Neural crest cell (in vitro differentiated cells): Measurements from ENCODE around the gene C1orf115. TPM values are rescaled to one million over a fixed set of nuclear protein-coding genes. Genes with fewer than 3 reads are reported as not detected.

ENCODE experiments used
- DNase-seq: peaks from one replicate; pipeline ENCODE4 v3.0.0; 2021; ENCODE audit warnings: low read depth, mixed read lengths, low spot score
- H3K27ac Mint-ChIP-seq: one replicate; pipeline ENCODE4 v1.8.0; 2021; ENCODE audit warnings: mild to moderate bottlenecking, mixed read lengths; ENCODE audit not compliant: unreplicated experiment
- H3K27me3 Mint-ChIP-seq: 2 replicates; pipeline ENCODE4 v1.8.0; 2021; ENCODE audit warnings: low read depth, mild to moderate bottlenecking, mixed read lengths
- H3K36me3 Mint-ChIP-seq: 2 replicates; pipeline ENCODE4 v1.8.0; 2021; ENCODE audit warnings: low read depth, mild to moderate bottlenecking, mixed read lengths
- H3K4me1 Mint-ChIP-seq: 2 replicates; pipeline ENCODE4 v1.8.0; 2021; ENCODE audit warnings: mixed read lengths
- H3K4me3 Mint-ChIP-seq: one replicate; pipeline ENCODE4 v1.8.0; 2021; ENCODE audit warnings: mild to moderate bottlenecking, mixed read lengths
- H3K9me3 Mint-ChIP-seq: 2 replicates; pipeline ENCODE4 v1.8.0; 2021; ENCODE audit warnings: mixed read lengths
- total RNA-seq: library from RNA; stranded (reverse); gene quantifications from 2 replicates; pipeline ENCODE4 v1.2.1, GENCODE V29; 2021
- TF ChIP-seq, protein P1 (sequence below): fragments of 200-600 bp; sonication (generic); conservative IDR thresholded peaks from 2 replicates; pipeline ENCODE4 v1.5.0; 2021; ENCODE audit warnings: antibody characterized with exemption, mild to moderate bottlenecking

C1orf115 gene
- total RNA-seq, 1 donor from 2014 or later = 0.75 TPM

DNA sequence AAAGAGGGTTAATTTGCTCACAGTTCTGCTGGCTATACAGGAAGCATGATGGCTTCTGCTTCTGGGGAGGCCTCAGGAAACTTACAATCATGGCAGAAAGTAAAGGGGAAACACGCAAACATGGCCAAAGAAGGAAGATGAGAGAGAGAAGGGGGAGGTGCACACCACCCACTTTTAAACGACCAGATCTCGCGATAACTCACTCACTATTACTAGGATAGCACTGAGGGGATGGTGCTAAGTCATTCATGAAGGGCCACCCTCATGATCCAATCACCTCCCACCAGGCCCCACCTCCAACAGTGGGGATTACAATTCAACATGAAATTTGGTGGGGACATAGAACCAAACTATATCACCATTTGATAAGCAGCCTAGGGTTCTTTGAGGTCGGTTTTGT lies 2.4 kb upstream of the C1orf115 start:
- H3K4me3 Mint-ChIP-seq = peak overlapping the region; percentile 11
- H3K27ac Mint-ChIP-seq = no peak overlapping the region

DNA sequence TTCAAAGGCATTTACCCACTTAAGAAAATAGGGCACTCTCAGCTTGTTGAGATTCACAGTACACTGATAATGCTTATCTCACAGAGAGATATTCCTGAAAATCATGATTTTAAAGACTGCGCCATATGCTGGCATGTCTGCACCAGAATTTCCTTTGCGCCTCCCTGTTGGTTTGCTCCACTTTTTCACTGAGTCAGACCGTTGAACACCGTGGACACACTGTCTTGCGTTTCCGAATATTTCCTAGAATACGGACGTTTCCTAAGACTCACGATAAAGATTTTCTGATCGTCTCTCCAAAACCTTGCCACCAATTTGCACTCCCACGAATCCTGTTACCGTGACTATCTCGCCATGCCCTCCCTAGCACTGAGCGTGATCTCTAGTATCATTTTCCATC lies 497 bp upstream of the C1orf115 start:
- H3K4me3 Mint-ChIP-seq = peak overlapping the region; percentile 85
- no peak for DNase-seq
- no peaks in the 10 kb centered on the region for H3K36me3 Mint-ChIP-seq
- H3K4me1 Mint-ChIP-seq = peaks cover 5% of the 10 kb centered on the region
- peaks cover 53% of the 10 kb centered on the region for H3K27me3 Mint-ChIP-seq
- H3K9me3 Mint-ChIP-seq = no peaks in the 10 kb centered on the region
- TF ChIP-seq, protein P1, sequence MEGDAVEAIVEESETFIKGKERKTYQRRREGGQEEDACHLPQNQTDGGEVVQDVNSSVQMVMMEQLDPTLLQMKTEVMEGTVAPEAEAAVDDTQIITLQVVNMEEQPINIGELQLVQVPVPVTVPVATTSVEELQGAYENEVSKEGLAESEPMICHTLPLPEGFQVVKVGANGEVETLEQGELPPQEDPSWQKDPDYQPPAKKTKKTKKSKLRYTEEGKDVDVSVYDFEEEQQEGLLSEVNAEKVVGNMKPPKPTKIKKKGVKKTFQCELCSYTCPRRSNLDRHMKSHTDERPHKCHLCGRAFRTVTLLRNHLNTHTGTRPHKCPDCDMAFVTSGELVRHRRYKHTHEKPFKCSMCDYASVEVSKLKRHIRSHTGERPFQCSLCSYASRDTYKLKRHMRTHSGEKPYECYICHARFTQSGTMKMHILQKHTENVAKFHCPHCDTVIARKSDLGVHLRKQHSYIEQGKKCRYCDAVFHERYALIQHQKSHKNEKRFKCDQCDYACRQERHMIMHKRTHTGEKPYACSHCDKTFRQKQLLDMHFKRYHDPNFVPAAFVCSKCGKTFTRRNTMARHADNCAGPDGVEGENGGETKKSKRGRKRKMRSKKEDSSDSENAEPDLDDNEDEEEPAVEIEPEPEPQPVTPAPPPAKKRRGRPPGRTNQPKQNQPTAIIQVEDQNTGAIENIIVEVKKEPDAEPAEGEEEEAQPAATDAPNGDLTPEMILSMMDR = no peak
- H3K27ac Mint-ChIP-seq = no peak overlapping the region

More for the DNA sequence above, 2.4 kb upstream of the C1orf115 start:
- DNase-seq = no peak
- TF ChIP-seq, protein P1 = no peak
- H3K36me3 Mint-ChIP-seq = no peaks in the 10 kb centered on the region
- no peaks in the 10 kb centered on the region for H3K9me3 Mint-ChIP-seq
- peaks cover 5% of the 10 kb centered on the region for H3K4me1 Mint-ChIP-seq
- H3K27me3 Mint-ChIP-seq = peaks cover 41% of the 10 kb centered on the region

DNA sequence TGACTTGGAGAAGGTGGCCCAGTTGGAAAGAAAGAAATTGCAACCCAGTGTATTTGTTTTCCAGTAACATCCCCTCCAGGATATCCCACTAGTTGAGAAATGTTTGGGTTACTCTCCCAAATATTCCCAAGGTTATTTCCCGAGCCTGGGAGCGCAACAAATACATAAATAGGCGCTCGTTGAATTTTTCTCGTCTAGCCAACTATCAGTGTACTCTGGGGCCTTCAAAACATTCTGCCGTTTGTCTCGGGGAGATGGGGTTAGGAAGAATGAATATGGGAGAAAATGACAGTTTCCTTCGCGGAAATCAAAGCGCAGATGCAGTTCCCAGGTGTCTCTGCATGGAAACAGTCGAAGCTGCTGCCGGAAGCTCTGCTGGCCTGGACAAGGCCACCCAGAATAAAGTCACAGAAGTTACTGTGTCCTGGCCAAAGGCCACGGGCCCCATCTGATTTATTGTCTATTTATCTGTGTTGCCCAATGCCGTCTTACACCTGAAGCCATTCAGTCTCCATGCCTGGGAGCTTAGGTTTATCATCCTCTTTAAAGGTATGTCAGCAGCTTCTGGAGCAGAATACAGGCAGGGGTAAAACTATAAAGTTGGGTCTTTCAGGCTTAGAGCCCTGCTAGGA lies 1.0 kb downstream of the C1orf115 start:
- peaks cover 5% of the 10 kb centered on the region for H3K4me1 Mint-ChIP-seq
- peak overlapping the region; percentile 80 for H3K4me3 Mint-ChIP-seq
- H3K9me3 Mint-ChIP-seq = no peaks in the 10 kb centered on the region
- no peak for DNase-seq
- H3K27ac Mint-ChIP-seq = no peak overlapping the region
- no peaks in the 10 kb centered on the region for H3K36me3 Mint-ChIP-seq
- peaks cover 53% of the 10 kb centered on the region for H3K27me3 Mint-ChIP-seq
- TF ChIP-seq, protein P1 = no peak

DNA sequence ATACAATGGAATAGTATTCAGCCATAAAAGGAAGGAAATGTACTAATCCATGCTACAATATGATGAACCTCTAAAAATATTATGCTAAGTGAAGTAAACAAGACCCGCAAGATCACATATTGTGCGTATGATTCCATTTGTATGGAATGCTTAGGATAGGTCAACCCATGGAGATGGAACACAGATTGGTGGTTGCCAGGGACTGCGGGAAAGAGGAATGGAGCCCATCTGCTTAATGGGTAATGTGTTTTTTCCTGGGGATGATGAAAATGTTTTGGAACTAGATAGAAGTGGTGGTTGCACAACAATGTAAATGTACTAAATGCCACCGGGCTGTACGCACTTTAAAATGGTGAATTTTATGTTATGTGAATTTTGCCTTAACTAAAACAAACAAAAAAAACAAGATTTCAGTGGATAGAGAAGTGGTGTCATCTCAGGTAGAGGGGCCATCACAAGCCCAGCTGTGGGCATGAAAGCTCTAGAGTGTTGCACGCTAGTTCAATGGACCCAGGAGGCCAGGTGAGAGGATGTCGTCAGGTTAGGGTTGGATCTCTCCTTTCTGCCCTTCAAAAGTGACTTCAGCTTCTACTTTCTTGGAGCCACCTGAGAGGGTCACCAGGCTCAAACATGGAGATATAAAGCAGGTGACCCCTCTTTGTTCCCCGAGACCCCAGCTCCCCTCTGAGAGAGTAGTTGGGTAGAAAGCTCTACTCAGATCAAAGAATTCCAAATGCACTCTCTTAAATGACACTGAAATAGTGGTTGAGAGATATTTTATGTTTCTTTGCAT lies 2.5 kb downstream of the C1orf115 start:
- TF ChIP-seq, protein P1 = no peak
- Mint-ChIP-seq H3K27ac (no peak overlapping the region), H3K27me3 (peaks cover 52% of the 10 kb centered on the region), H3K9me3 (no peaks in the 10 kb centered on the region), H3K4me1 (peaks cover 5% of the 10 kb centered on the region), H3K4me3 (no peak overlapping the region), H3K36me3 (no peaks in the 10 kb centered on the region)
- no peak for DNase-seq

DNA sequence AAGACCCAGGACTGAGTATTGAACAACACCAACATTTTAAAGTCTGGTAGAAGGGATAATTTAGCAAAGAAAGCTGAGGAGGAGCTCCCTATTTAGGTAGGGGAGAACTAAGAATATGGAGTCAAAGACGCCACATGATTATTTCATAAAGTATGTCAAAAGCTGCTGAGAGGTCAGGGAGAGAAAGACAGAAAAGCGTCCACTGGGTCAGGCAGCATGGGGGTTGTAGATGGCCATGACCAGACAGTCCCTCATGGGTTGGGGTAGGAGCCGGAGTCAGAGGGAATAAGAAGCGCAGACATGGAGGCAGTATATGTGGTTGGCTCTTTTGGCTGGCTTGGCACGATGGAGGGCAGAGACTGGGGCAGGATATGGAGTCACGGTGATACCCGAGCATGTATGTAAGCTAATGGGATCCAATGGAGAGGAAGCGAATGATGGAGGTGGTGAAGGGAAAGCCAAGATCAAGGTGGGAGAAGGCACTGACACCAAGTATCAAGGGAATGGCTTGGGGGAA lies 4.8 kb downstream of the C1orf115 start:
- peaks cover 1% of the 10 kb centered on the region for H3K4me1 Mint-ChIP-seq
- H3K36me3 Mint-ChIP-seq = no peaks in the 10 kb centered on the region
- no peak overlapping the region for H3K4me3 Mint-ChIP-seq
- TF ChIP-seq, protein P1 = no peak
- H3K27ac Mint-ChIP-seq = no peak overlapping the region
- no peak for DNase-seq
- peaks cover 37% of the 10 kb centered on the region for H3K27me3 Mint-ChIP-seq
- H3K9me3 Mint-ChIP-seq = no peaks in the 10 kb centered on the region
